Hematopoietic multipotent progenitor cell (in vitro differentiated cells): ENCODE data around the gene SLC35F1. TPM values are rescaled to one million over a fixed set of nuclear protein-coding genes. Genes with fewer than 3 reads are reported as not detected.
"Not testable (repeated sequence)": the region's sequence is repeated elsewhere in the genome, so short reads cannot be mapped to it uniquely, and the experiment has no call there.

Experiments used
- DNase-seq, 3 donors: peaks; one replicate each; pipeline ENCODE4 v3.0.0-alpha.2; 2011 to 2015; ENCODE audit warnings: low read depth in 2 of 3, low spot score in 2 of 3
- total RNA-seq: library from RNA; depleted of rRNA; stranded (reverse); fragments of >200 nt; gene quantifications from one replicate; pipeline ENCODE4 v1.2.3, GENCODE V29; 2012

SLC35F1 gene
- total RNA-seq, 1 donor, result not detected

- no peak for DNase-seq
These were observed 82.0 kb downstream of the SLC35F1 start for GRCh38 chr6:117989086-117989485.

GRCh38 chr6:117990151-117990550, 83.1 kb downstream of the SLC35F1 start:
- no peak for DNase-seq

- DNase-seq, result no peak
These were observed 85.8 kb downstream of the SLC35F1 start for GRCh38 chr6:117992856-117993255.

- no peak for DNase-seq
These were observed 105.9 kb downstream of the SLC35F1 start for GRCh38 chr6:118012944-118013343.

GRCh38 chr6:118016532-118016931, 109.5 kb downstream of the SLC35F1 start:
- no peak for DNase-seq

GRCh38 chr6:118017301-118017848, 110.3 kb downstream of the SLC35F1 start:
- no peak for DNase-seq

GRCh38 chr6:118023771-118024170, 116.7 kb downstream of the SLC35F1 start:
- no peak for DNase-seq

- no peak for DNase-seq
These were observed 122.9 kb downstream of the SLC35F1 start for GRCh38 chr6:118029967-118030366.

GRCh38 chr6:118037479-118037878, 130.4 kb downstream of the SLC35F1 start:
- not testable (repeated sequence) for DNase-seq

- no peak for DNase-seq
These were observed 135.8 kb downstream of the SLC35F1 start for GRCh38 chr6:118042855-118043254.

- DNase-seq, result no peak
These were observed 137.2 kb downstream of the SLC35F1 start for GRCh38 chr6:118044275-118044674.

GRCh38 chr6:118054082-118054481, 147.0 kb downstream of the SLC35F1 start:
- no peak for DNase-seq

- no peak for DNase-seq
These were observed 154.6 kb downstream of the SLC35F1 start for GRCh38 chr6:118061666-118062065.

- no peak for DNase-seq
These were observed 173.5 kb downstream of the SLC35F1 start for GRCh38 chr6:118080547-118080946.

- DNase-seq, result no peak
These were observed 176.6 kb downstream of the SLC35F1 start for GRCh38 chr6:118083711-118084110.

GRCh38 chr6:118085665-118086064, 178.6 kb downstream of the SLC35F1 start:
- DNase-seq, result no peak

GRCh38 chr6:118086159-118086558, 179.1 kb downstream of the SLC35F1 start:
- DNase-seq, result no peak

- no peak for DNase-seq
These were observed 185.0 kb downstream of the SLC35F1 start for GRCh38 chr6:118092086-118092485.

GRCh38 chr6:118097576-118097975, 190.5 kb downstream of the SLC35F1 start:
- no peak for DNase-seq

- no peak for DNase-seq
These were observed 193.7 kb downstream of the SLC35F1 start for GRCh38 chr6:118100717-118101116.

- DNase-seq, result no peak
These were observed 194.2 kb downstream of the SLC35F1 start for GRCh38 chr6:118101220-118101619.

- DNase-seq, result no peak
These were observed 194.8 kb downstream of the SLC35F1 start for GRCh38 chr6:118101831-118102345.

- no peak for DNase-seq
These were observed 195.3 kb downstream of the SLC35F1 start for GRCh38 chr6:118102401-118102800.
